Small intestine (tissue), 7 donors: Measurements from ENCODE around the gene PAPOLG. TPM values are rescaled to one million over a fixed set of nuclear protein-coding genes. Genes with fewer than 3 reads are reported as not detected.

Source experiments
- DNase-seq, 2 donors: peaks; one replicate each; pipeline versions ENCODE4 v3.0.0 to v3.0.0-alpha.2; 2013
- FAIRE-seq: peaks from 2 replicates; lab custom pipeline; 2012; peaks lifted over from hg19 to GRCh38; lab: Jason Lieb, UNC
- H3K27ac ChIP-seq, 3 donors: one replicate each; pipeline ENCODE4 v1.5.1; 2013; ENCODE audit warnings: low read length in 2 of 3, mild to moderate bottlenecking in 2 of 3, control low read depth in 1 of 3, inconsistent platforms in 1 of 3, low read depth in 1 of 3, moderate library complexity in 1 of 3
- H3K27me3 ChIP-seq, 3 donors: one replicate each; pipeline ENCODE4 v1.6.1; 2013; ENCODE audit warnings: low read length in 3 of 3, inconsistent platforms in 1 of 3; ENCODE audit not compliant: control insufficient read depth in 3 of 3, insufficient read depth in 3 of 3
- H3K36me3 ChIP-seq, 3 donors: one replicate each; pipeline ENCODE4 v1.6.1; 2013; ENCODE audit warnings: low read length in 3 of 3, inconsistent platforms in 1 of 3, low read depth in 1 of 3, mild to moderate bottlenecking in 1 of 3, moderate library complexity in 1 of 3; ENCODE audit not compliant: control insufficient read depth in 3 of 3, insufficient read depth in 2 of 3
- H3K4me1 ChIP-seq, 3 donors: one replicate each; pipeline ENCODE4 v1.6.1; 2013; ENCODE audit warnings: low read length in 2 of 3, inconsistent platforms in 1 of 3, low read depth in 1 of 3, mild to moderate bottlenecking in 1 of 3, moderate library complexity in 1 of 3; ENCODE audit not compliant: control insufficient read depth in 3 of 3, insufficient read depth in 2 of 3
- H3K4me3 ChIP-seq, 3 donors: one replicate each; pipeline ENCODE4 v1.5.1; 2013; ENCODE audit warnings: low read length in 3 of 3, control low read depth in 1 of 3, inconsistent platforms in 1 of 3, low read depth in 1 of 3, mild to moderate bottlenecking in 1 of 3, moderate library complexity in 1 of 3
- H3K9me3 ChIP-seq, 2 donors: one replicate each; pipeline ENCODE4 v1.6.1; 2013; ENCODE audit warnings: low read depth in 1 of 2, low read length in 1 of 2; ENCODE audit not compliant: control insufficient read depth in 2 of 2, insufficient read depth in 1 of 2
- WGBS, 3 donors: extraction: QIAGEN DNeasy Blood & Tissue Kit; methylation state at CpG; one replicate each; pipeline ENCODE4 v1.1.7; 2013; 5-methylcytosine and 5-hydroxymethylcytosine counted together
- polyA plus RNA-seq, 4 donors: library from polyadenylated mRNA; stranded (reverse) in 3 of 4; unstranded in 1 of 4; fragments of 200-250 nt in 3 of 4; fragments of 120-200 nt in 1 of 4; gene quantifications; one replicate each; pipeline versions ENCODE4 v1.2.1 to v1.2.3, GENCODE V29; 2013
- donor health status: healthy with polysubstance abuse.
- donor health status: control.
- donor health status: control.
- donor health status: Bipolar disorder and iron deficiency.
- donor health status: healthy.

The PAPOLG gene
- polyA plus RNA-seq, 4 donors, result 2.7 to 10.4 (median 3.7) TPM

- FAIRE-seq (no peak), DNase-seq (no peak)
- no peaks in the 10 kb centered on the region for H3K4me1 ChIP-seq
- no peaks in the 10 kb centered on the region for H3K36me3 ChIP-seq
- H3K27me3 ChIP-seq, result no peaks in the 10 kb centered on the region
- H3K27ac ChIP-seq, result no peak overlapping the region
- no peak overlapping the region for H3K4me3 ChIP-seq
- H3K9me3 ChIP-seq, result no peaks in the 10 kb centered on the region
These were observed 75.9 kb downstream of the PAPOLG start for GRCh38 chr2:60831921-60832320.

DNA sequence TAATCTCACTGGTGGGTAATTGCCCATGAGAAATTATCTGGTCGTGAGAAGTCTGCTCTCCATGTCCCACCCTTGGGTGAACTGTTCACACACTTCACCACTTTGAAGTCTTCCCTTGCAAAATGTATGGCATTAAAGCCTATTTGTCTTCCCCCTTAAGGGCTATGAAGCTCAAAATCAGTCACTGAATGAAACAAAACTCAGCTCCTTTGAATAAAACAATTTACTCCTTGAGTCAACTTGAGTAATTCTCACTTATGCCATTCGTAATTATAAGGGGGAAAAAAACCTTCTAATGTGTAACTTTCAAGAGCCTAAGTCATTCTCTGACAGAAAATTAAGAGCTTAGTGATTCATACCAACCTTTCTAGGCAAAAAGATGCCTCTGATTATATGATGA is 76.6 kb downstream of the PAPOLG start:
- 33 to 54% (median 45%) methylated on average over 2 of the region's 2 CpGs for WGBS, 3 donors
- H3K36me3 ChIP-seq, result no peaks in the 10 kb centered on the region
- DNase-seq, result no peak
- no peaks in the 10 kb centered on the region for H3K27me3 ChIP-seq
- H3K27ac ChIP-seq, result no peak overlapping the region
- no peak overlapping the region for H3K4me3 ChIP-seq
- H3K4me1 ChIP-seq, result no peaks in the 10 kb centered on the region
- no peak for FAIRE-seq
- no peaks in the 10 kb centered on the region for H3K9me3 ChIP-seq

DNA sequence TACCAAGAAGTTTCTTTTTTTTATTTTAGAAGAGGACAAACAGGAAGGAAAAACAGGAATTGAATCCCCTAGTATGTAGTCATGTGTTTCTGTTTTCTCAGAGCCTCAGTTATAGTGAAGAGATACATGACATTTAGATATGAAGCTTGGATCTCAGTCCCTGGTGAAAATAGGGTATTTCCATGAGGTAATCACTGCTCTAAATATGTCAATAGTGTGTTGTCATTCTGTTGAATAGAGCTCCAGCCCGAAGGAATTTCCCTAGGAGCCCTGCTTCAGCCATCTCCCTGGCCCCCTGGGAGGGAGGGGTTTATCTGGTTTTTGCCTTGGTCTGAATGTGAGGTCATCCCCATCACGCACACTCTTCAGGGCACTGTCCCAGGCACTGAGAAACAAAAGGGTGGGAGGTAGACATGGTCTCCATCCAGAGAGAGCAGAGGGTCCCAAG is 78.2 kb downstream of the PAPOLG start:
- Histone ChIP-seq H3K27ac (no peak overlapping the region), H3K4me3 (no peak overlapping the region), H3K4me1 (no peaks in the 10 kb centered on the region), H3K9me3 (no peaks in the 10 kb centered on the region), H3K36me3 (no peaks in the 10 kb centered on the region), H3K27me3 (no peaks in the 10 kb centered on the region)
- 58 to 64% (median 59%) methylated on average over 2 of the region's 2 CpGs for WGBS, 3 donors
- FAIRE-seq, result no peak
- no peak for DNase-seq

GRCh38 chr2:60836491-60836890 is 80.4 kb downstream of the PAPOLG start:
- WGBS, 3 donors, result 75 to 81% (median 76%) methylated on average over 3 of the region's 3 CpGs
- Histone ChIP-seq H3K4me1 (no peaks in the 10 kb centered on the region), H3K36me3 (no peaks in the 10 kb centered on the region)

GRCh38 chr2:60837123-60837522 is 81.1 kb downstream of the PAPOLG start:
- FAIRE-seq, result no peak
- no peaks in the 10 kb centered on the region for H3K36me3 ChIP-seq
- no peak overlapping the region for H3K27ac ChIP-seq
- WGBS, 3 donors, result 65 to 79% (median 67%) methylated on average over 1 of the region's 1 CpG
- no peak overlapping the region for H3K4me3 ChIP-seq
- H3K27me3 ChIP-seq, result no peaks in the 10 kb centered on the region
- DNase-seq, result no peak
- no peaks in the 10 kb centered on the region for H3K9me3 ChIP-seq
- no peaks in the 10 kb centered on the region for H3K4me1 ChIP-seq

More at GRCh38 chr2:60836491-60836890, 80.4 kb downstream of the PAPOLG start:
- Histone ChIP-seq H3K27me3 (no peaks in the 10 kb centered on the region), H3K4me3 (no peak overlapping the region), H3K9me3 (no peaks in the 10 kb centered on the region), H3K27ac (no peak overlapping the region)
- DNase-seq, result no peak
- FAIRE-seq, result no peak

GRCh38 chr2:60838481-60838880 is 82.4 kb downstream of the PAPOLG start:
- FAIRE-seq (no peak), DNase-seq (no peak)
- no peaks in the 10 kb centered on the region for H3K27me3 ChIP-seq
- H3K36me3 ChIP-seq, result no peaks in the 10 kb centered on the region
- no peaks in the 10 kb centered on the region for H3K4me1 ChIP-seq
- 67 to 73% (median 70%) methylated on average over 3 of the region's 3 CpGs for WGBS, 3 donors
- no peak overlapping the region for H3K4me3 ChIP-seq
- no peak overlapping the region for H3K27ac ChIP-seq
- H3K9me3 ChIP-seq, result no peaks in the 10 kb centered on the region

- Histone ChIP-seq H3K27me3 (no peaks in the 10 kb centered on the region), H3K4me1 (no peaks in the 10 kb centered on the region), H3K27ac (no peak overlapping the region), H3K36me3 (no peaks in the 10 kb centered on the region), H3K4me3 (no peak overlapping the region), H3K9me3 (no peaks in the 10 kb centered on the region)
- 84 to 90% (median 86%) methylated on average over 9 of the region's 9 CpGs for WGBS, 3 donors
- DNase-seq (no peak), FAIRE-seq (no peak)
These were observed 83.2 kb downstream of the PAPOLG start for GRCh38 chr2:60839126-60839813.

- no peak overlapping the region for H3K4me3 ChIP-seq
- DNase-seq, result no peak
- H3K27me3 ChIP-seq, result no peaks in the 10 kb centered on the region
- WGBS, 3 donors, result 56 to 64% (median 56%) methylated on average over 7 of the region's 7 CpGs
- no peaks in the 10 kb centered on the region for H3K36me3 ChIP-seq
- no peaks in the 10 kb centered on the region for H3K9me3 ChIP-seq
- no peak overlapping the region for H3K27ac ChIP-seq
- H3K4me1 ChIP-seq, result no peaks in the 10 kb centered on the region
- no peak for FAIRE-seq
These were observed 84.8 kb downstream of the PAPOLG start for GRCh38 chr2:60840880-60841279.

DNA sequence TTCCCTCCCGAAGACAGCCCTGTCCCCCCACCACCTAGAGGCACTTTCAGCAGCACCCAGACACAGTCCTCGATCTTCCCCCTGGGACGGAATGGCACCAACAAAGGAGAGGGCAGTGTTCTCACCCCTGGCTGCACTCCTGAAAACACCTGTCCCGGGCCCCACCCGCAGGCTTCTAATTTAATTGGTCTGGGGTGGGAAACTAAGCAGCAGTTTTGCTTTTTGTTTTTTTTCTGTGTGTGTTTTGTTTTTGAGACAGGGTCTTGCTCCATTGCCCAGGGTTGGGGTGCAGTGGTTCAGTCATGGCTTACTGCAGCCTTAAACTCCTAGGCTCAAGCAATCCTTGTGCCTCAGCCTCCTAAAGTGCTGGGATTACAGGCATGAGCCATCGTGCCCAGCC is 86.9 kb downstream of the PAPOLG start:
- no peak overlapping the region for H3K27ac ChIP-seq
- WGBS, 3 donors, result 51 to 68% (median 62%) methylated on average over 6 of the region's 6 CpGs
- no peak for FAIRE-seq

More for the DNA sequence above, 86.9 kb downstream of the PAPOLG start:
- no peaks in the 10 kb centered on the region for H3K4me1 ChIP-seq
- H3K9me3 ChIP-seq, result no peaks in the 10 kb centered on the region
- H3K27me3 ChIP-seq, result no peaks in the 10 kb centered on the region
- DNase-seq, result no peak
- H3K36me3 ChIP-seq, result no peaks in the 10 kb centered on the region
- no peak overlapping the region for H3K4me3 ChIP-seq
